Measurements from ENCODE around the gene MISFA.
"Not testable (repeated sequence)": the region's sequence is repeated elsewhere in the genome, so short reads cannot be mapped to it uniquely, and the experiment has no call there.

Gene MISFA

GRCh38 chr11:18618342-18619025 lies 18.9 kb downstream of the MISFA start:
- DNase-seq, result no peak

- DNase-seq, result no peak
These were observed 24.1 kb downstream of the MISFA start for GRCh38 chr11:18623707-18624106.

GRCh38 chr11:18624161-18624560 lies 24.6 kb downstream of the MISFA start:
- DNase-seq, result no peak

DNA sequence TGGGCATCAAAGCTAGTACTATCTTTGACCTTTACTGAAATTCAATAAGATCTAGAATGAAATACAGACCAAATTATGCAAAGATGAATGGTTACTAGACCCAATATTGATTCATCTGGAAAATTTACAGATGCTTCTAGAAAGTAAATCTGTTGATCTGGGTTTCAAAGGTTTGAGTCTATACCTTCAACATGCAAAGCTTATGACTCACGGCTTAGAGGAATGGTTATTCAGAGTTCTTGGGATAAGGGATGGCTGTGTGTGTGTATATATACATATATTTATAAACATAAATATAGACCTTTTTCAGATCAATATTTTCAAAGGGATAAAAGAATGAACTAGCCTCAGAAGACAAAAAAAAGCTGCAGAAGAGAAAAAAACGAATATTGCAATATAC lies 33.3 kb downstream of the MISFA start:
- no peak for DNase-seq

DNA sequence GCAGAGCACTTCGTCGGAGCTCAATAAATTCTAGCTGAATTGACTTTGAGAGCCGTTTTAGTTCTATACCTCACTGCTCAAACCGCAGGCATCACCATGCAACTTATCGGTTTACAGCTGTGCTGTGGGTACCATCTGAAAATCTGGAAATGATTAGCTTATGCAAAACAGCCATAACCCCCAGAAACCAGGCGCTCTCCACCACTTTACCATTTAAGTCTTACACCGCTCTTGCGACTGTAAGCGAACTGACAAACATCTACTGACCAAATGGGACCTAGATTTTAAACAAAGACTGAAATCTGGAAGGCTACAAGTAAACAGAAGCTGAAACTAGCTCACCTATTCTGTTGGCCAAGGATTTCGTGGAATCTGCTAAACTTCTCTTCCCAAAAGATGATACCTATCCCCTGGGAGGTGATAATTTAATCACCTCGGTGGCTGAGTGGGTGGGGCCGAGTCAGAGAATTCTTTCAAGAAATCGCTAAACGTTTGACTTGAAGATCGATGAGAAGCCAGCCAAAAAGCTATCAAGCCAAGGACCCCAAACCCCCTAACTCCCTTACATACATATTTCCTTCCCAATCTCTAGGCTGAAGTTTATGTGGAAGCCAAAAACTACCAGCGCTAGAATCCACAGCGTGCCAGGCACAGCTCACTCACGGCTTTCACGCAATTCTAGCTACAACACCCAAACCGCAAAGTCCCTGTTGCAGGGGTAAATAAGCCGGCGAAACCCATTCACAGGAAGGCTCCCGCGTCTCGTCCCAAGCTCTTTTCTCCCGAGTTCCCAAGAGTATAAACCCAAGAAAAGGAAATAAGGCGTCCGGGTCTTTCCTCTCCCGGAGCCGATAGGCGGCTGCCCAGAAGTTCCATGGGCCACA lies 33.9 kb downstream of the MISFA start:
- no peak for DNase-seq

- DNase-seq, result peak; percentile 84
These were observed 34.8 kb downstream of the MISFA start, which contains the start of gene SPTY2D1 for GRCh38 chr11:18634140-18635032. SPTY2D1 (minus strand) TSS chr11:18634342; CDS start chr11:18634257, 85 bp downstream.

DNA sequence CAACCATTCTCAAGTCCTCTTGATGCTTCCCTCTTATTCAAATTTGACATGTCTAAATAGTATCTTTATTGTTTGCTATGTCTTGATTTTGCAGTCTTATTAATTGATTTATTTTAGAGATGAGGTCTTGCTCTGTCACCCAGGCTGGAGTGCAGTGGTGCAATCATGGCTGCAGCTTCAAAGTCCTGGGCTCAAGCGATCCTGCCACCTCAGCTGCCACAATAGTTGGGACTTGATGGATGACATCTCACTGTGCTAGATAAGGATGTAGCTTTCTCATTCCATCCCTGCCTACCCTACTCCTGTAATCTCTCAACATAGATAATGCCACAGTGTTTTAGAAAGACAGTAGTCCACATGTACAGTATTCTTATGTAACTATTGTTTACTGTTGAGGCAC lies 42.1 kb downstream of the MISFA start:
- DNase-seq, result no peak

DNA sequence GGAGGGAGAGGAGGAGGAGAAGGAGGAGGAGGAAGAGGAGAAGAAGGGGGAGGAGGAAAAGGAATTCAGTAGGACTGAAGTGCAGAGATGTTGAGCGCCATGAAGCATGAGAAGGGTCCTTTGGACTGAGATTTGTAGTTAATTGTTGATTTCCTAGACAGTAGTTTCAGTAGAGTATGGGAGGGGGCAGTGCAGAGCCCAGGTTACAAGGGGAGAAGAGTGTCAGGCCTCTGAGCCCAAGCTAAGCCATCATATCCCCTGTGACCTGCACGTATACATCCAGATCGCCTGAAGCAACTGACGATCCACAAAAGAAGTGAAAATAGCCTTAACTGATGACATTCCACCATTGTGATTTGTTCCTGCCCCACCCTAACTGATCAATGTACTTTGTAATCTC lies 43.4 kb downstream of the MISFA start:
- not testable (repeated sequence) for DNase-seq

DNA sequence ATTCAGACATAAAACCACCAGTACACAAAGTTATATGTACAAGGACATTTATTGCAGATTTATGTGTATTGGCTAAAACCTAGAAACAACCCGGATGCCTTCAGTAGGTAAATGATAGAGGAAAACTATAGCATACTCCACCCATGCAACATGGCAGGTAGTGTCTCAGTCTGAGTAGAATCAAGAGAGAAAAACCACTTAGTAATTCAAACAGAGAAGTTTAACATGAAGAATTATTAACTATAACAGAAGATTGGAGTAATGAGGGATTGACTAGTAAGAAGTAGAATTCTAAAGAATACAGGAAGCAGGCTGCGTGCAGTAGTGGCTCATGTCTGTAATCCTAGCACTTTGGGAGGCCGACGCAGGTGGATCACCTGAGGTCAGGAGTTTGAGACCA lies 50.8 kb downstream of the MISFA start:
- no peak for DNase-seq

DNA sequence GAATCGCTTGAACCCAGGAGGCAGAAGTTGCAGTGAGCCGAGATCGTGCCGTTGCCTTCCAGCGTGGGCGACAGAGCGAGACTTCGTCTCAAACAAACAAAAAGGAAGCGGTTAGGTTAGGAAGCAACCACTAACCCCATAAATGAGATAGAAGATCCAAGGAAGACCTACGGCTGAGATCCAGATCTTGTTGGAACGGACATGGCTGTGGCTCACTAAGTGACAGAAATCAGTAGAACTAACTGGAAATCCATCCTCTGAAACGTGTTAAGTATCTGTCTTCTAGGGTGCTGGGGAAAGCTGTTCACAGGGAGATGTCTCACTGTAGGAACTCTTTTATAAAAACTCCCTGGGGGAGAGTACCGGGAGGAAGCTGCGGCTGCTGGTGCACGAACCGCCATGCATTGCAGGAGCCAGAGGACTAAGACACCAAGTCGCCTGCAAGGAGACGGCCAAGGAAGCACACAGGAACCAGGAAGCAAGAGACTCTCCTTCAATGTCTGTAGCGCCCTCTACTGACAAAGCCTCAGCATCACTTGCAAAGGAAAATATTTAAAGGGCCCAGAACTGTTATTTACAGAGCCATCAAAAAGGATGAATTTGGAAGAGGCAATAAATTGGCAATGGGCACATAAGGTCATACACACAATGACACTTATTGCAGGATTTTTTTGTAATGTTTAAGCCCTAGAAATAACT lies 51.4 kb downstream of the MISFA start:
- no peak for DNase-seq

Data from NCI-H524 treated with DMSO at 0.1 percent for 48 hours (cell line).